ENCODE measurements around the gene KLHL3.
A peak's percentile ranks its signal among the peaks of the same experiment; 100 is the strongest.
"Not testable (repeated sequence)": the region's sequence is repeated elsewhere in the genome, so short reads cannot be mapped to it uniquely, and the experiment has no call there.

Gene KLHL3

DNA sequence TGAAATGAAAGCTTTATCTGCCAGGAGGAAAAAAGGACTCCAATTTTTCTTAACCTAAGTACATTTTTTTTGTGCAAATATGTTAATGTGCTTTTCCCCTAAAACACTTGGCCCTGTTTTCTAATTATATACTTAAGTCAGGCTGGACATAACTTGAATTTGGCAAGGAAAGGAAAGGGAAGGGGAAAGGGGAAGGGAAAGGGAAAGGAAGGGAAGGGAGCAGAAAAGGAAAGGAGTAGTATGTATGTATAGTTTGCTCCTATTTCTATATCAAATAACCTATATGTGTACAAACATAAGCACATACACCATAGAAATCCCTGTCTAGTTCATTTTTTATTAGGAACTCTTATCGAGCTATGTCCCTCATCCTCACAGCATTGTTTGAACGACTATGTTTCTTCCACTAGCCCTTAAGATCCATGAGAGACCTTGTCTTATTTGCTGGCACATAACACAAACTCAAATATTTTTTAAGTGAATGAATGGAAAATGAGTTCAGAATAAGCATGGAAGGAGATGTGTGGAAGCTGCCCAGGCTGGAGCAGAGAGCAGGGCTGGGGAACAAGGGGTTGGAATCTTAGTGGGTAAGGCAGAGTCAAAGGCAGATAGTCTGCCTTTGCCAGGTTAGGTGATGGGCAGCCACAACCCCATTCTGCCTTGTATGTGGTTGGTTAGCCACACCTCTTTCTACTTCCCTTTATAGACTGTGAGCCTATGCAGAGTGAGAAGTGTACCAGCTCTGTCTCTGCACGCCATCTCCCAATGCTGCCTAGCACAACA, 70.0 kb downstream of the KLHL3 start:
- no peak for DNase-seq

DNA sequence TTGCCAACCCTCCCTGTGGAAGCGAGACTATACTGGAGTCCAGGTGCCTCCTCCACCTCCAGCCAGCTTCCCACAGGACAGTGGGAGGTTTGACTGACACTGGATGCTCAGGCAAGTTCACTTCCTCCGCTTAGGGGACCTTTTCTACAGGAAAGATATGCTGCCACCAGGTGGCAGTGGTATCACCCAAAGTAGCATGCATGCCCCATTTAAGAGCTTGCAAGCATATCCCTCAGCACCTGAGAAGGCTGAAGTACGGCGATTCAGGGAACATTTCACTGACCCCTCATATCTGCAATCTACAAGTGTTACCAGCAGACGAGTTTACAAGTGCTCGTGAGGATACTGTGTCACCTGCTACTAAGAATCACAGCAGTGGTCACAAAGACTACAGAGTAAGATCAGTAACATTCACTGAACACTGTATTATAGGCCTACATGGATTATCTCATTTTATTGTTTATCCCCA, 75.5 kb downstream of the KLHL3 start:
- peak; percentile 41 for DNase-seq

DNA sequence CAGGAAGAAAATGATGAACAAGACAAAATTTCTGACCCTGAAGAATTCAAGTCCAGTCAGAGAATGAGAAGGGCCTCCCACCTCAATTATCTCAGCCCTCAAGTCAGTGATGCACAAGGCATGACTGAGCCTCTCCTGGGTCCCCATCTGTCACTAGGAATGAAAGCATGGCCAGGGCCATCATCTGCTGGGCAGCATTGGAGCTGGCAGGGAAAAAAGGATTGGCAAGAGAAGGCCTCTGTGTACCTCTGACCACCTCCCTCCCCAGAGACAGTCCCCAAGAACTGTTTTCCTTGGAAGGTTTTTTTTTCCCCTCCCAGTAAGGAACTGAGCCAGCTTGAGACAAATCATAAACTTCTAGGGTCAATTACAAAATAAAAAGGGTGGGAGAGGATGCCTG, 76.7 kb downstream of the KLHL3 start:
- no peak for DNase-seq

DNA sequence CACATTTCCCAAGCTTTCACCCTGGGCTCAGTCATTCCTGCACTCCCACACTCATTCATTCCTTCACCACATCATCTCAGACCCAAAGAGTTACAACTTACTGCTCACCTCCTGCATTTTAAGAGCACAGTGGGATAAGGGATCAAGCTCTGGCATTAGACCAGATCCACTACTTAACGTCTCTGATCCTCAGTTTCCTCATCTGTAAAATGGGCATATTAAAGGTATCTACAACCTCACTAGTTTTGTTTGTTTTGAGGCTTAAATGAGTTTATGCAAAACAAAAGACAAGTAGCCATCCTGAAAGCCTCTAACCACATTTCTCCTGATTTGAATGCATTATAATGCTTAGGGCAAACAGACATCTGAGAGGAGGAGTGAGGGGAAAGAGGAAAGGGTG, 77.6 kb downstream of the KLHL3 start:
- DNase-seq = no peak

DNA sequence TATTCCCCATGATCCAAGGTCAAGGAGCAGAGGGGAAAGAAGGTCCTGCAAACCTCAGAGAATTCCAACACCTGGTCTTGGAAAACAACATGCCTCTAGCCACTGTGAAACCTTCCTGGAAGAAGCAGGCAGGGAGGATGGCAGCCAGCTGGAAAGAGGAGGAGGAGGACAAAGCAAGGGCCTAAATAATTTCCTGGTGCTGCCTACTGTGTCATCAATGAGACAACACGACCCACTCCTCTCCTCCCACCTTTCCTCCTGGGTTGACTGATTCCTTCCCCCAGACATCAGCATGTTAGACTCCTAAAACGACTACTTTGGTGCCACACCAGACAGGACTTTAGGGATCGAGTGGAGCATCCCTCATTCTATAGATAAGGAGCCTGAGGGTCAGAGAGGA, 78.8 kb downstream of the KLHL3 start:
- DNase-seq = no peak

DNA sequence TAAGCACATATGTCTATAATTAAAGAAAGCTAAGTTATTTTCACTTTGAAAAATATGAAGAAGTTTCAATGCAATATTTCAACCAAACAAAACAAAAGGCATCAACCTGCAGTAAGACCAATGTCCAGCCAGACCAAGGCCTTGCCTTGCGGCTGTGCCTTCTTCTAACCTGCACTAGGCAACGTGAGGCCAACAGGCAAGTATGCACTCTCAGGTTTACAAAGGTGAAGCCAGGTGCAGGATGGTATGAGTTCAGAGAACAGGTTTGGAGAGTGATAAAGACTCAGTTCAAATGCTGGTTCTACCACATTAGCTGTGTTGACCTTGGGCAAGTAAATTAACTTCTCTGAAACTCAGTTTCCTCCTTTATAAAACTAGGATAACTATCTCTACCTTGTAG, 79.3 kb downstream of the KLHL3 start:
- no peak for DNase-seq

DNA sequence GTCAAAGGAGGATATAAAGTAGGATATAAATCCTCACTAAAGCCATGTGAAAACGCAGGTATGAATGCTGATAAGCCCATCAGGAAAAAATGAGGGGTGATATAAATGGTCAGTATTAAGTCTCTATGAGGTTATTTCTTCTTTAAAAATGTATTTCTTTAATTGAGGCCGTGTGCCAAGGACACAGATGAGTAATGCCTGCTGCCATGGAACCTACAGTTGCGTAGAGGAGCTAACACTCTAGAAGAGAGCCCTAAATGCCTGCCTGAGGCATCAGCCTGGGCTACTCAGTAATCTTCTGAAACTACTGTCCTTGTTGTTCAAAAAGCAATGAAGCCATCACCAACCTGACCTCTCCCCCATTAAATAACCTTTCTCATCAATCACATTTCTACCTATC, 84.9 kb downstream of the KLHL3 start:
- no peak for DNase-seq

DNA sequence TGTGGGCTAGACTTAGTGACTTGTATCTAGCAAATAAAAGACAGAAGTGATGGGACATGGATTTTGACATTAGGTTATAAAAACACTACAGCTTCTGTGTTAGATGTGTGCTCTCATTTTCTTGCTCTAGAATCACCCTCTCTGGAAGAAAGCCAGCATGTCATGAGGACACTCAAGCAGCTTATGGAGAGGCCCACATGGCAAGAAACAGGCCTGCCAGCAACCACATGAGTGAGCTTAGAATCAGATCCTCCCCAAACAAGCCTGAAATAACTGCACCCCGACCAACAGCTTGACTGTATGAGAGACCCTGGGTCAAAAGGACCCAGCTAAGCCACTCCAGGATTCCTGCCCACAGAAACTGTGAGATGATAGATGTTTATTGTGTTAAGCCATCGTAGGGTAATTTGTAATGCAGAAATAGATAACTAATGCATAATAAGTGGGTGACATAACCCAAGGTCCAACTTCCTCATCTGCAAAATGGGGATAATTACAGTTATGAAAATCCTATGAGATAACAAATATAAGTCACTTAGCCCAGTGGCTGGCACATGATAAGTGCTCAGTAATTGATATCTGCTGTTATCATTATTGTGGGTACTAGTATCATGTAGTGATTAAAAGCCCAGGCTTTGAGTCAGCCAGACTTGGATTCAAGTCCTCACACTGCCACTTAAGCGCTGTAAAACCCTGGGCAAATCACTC, 86.5 kb downstream of the KLHL3 start:
- peak; percentile 9 for DNase-seq

DNA sequence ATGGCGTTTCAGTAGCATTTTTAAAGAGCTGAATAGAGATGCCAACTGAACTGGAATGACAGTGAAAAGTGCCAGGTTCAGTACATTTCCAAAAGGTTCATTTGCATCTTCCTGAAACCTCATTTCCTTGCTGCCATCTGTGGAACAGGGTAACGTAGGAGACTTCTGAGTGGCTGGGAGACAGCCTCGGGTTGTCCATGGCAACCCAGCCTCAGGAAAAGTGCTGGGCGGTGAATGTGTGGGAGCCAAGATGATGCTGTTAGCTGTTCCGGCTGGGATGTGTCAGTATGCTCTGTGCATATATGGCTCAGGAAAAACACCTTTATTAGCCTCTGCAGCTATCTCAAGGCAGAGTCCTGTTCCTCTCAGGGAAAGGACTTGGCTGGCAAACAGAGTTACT, 87.5 kb downstream of the KLHL3 start:
- no peak for DNase-seq

DNA sequence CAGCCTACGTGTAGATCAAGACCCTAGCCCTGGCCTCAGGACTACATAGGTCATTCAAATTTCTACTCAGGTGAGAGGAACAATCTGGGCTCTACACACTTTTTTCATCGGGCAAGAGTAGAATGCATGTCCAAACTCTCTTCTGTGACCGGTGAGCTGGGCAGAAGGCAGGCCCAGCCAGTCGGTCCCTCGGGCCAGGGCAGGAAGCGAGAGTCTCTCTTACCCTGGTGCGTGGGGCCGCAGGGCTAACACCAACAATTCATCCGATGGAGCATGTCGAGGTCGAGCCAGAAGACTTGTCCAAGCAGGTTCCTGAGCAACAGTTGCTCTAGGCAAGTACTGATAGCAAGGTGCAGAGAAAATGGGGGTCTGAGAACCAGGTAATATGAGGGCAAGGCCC, 88.5 kb downstream of the KLHL3 start:
- no peak for DNase-seq

DNA sequence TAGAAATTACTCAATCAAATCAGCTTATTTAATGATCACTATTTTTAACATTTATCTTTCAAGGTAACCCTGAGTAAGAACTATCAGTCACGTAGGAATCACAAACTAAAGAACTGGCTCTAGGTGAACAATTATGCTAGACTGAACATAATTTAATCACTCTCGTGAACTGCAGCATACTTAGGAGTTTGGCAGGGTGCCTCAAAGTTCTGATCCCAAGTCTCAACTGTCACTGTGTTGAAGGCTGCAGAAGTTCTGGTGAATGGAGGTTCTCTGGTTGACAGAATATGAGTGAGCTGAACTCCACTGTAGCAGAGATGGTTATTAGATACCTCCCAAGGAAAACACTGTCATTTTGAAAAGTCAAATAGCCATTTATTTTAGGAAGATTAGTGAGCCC, 89.1 kb downstream of the KLHL3 start:
- DNase-seq = no peak

DNA sequence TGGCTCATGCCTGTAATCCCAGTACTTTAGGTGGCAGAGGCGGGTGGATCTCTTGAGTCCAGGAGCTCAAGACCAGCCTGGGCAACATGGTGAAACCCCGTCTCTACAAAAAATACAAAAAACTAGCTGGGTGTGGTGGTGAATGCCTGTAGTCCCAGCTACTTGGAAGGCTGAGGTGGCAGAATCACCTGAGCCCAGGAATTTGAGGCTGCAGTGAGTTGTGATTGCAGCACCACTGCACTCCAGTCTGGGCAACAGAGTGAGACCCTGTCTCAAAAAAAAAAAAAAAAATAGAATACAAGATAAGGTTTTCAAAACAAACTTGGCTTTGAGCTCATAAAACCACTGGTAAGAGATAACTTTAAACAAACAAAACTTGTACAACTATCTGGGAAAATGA, 92.8 kb downstream of the KLHL3 start:
- not testable (repeated sequence) for DNase-seq

DNA sequence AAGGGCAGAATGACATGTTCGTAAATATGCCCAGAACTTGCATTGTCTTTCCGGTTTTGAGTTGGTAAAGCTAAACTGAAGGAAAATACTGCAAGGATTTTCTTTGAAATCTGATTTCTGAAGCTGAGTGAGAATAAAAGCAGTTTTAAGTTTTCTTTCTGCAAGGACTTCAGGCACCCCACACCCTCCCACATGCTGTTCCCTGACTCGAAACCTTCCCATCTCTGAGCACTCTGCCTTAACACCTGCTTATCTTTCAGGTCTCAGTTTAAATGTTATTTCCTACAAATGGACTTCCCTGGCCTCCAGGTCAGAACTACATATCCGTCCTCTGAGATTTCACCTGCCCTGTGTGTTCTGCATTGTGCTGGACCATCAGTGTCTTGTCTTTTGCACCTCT, 93.8 kb downstream of the KLHL3 start:
- DNase-seq = no peak

DNA sequence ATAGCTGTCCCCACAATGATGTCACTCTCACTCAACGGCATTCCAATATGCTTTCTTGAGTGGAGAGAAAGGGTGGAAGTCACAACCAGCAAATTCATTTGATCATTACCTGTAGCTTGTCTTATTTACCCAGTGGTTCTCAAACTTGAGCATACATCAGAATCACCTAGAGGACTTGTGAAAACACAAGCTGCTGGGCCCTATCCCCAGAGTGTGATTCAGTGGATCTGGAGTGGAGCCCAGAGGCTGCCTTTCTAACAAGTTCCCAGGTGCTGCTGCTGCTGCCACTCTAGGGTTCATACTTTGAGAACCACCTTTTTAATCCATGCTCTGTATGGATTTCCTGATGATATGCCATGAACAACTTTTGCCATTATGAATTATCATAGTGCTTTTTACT, 94.7 kb downstream of the KLHL3 start:
- DNase-seq = no peak

DNA sequence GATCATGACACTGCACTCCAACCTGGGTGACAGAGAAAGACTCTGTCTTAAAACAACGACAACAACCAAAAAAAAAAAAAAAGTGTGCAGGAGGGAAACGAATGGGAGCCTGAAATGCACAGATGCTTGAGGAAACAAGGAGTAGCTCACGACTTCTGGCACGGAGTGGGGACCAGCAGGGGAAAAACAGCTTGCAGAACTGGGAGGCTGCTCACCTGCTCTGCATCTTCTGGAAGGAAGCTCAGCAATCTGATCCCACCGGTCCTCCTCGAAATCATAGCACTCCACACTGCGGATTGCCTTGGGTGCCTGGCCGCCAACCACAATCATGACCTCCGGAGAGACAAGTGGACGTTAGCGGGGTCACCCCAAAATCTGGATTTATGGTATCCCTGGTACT, 96.2 kb downstream of the KLHL3 start:
- no peak for DNase-seq

DNA sequence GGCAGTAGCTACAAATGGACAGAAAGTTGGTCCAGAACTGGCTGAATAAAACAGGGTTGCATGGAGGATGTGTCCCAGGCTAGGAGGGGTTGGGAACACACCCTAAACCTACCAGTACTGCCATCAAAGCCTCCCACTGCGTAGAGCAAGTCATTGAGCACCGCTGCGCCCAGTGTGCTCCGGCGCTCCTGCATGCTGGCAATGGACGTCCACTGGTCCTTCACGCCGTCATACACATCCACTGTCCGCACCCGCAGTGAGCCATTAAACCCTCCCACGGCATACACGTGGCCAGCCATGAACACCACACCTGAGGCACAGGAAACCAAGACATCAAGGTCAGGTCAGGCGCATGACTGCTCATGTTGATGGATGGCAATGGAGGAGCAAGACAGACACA, 97.0 kb downstream of the KLHL3 start:
- DNase-seq = no peak

DNA sequence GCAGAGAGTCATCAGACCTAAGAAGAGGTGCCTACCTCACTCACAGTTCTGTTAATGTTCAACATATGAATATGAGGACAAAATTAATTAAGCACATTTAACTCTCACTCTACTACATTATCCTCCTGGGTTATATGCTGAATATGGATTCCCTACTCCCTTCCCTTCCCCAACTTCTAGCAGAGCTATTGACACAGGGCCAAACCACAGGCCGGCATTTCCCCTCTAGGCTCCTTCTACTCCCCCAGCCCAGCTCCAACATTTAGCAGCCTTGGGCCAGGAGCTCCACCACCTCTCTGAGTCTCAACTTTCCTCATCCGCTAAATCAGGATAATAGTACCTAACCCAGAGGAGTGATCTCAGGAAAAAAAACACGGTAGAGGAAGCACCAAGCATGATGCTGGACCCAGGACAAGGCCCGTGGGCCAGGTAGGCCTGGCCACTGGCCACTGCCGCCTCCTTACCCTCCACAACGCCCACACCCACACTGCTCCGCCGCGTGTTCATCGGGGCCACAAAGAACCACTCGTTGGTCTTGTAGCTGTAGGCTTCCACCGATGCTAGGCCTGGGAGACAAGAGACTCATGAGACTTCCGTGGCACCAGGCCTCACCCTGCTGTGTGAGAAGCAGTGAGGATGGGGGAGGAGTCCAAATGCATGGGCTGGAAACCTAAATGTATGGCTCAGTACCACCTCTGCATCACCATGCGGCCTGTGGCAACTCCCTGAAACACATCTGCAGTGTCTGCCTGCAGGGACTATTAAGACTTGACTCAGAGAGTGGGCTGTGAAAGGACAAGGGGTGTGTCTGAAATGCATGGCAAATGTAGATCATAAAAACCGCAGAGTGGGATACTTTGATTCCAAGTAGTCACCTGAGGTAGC, 98.8 kb downstream of the KLHL3 start:
- no peak for DNase-seq

DNA sequence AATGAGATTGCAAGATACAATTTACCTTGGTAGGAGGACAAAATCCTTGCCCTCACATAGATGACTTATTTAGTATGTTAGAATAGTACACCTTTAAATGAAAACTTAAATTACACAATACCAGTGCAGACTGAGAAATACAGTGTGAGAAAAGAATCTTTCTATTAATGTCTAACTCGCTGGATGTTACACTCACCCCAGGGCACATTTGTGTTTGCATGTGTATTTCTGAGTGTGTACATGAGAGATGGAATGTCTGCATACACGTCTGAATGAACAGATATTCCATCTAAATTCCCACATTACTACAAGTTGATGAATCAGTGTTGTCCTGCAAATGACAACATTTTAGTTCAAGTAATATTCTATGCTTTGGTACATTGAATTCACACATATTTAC, 99.8 kb downstream of the KLHL3 start:
- no peak for DNase-seq

DNA sequence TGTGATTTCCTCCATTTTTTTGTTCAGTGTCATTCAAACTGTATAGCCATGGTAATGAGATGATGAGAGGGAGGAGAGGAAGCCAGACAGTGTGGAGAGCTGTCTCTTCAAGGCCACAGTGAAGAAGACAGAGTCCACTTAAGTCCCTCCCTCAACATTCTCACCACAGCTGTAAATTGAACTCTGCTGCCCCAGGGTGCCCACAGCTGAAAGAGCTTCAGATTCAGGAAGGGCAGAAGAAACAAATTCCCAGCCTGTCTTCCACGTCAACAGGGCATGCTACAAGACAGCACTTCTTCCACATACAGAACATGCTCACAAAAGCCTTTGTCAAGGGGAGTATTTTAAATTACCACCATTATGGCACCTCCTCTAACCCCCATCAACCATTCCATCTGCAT, 100.4 kb downstream of the KLHL3 start:
- no peak for DNase-seq

DNA sequence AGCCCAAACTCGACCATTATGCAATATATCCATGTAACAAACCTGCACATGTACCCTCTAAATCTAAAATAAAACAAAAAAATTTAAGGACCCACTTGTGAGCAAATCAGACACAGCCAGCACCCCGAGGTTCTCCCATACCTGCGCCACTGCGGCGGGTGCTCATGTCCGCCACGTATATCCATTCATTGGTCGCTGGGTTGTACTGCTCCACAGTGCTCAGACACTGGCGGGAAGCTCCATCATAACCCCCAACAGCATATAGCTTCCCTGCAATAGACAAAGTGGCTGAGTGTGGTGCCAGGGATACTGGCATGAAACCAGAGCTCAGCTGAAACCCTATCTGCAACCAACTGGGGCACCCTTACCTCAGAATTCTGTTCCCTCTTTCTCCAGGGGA, 102.0 kb downstream of the KLHL3 start:
- DNase-seq = no peak

DNA sequence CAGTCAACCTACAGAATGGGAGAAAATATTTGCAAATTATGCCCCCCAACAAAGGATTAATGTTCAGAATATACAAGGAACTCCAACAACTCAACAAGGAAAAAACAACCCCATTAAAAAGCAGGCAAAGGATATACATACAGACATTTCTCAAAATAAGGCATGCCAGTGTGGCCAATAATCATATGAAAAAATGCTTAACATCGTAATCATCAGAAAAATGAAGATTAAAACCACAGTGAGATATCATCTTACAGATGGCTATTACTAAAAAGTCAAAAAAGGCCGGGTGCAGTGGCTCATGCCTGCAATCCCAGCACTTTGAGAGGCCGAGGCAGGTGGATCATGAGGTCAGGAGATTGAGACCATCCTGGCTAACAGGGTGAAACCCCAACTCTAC, 103.2 kb downstream of the KLHL3 start:
- no peak for DNase-seq

DNA sequence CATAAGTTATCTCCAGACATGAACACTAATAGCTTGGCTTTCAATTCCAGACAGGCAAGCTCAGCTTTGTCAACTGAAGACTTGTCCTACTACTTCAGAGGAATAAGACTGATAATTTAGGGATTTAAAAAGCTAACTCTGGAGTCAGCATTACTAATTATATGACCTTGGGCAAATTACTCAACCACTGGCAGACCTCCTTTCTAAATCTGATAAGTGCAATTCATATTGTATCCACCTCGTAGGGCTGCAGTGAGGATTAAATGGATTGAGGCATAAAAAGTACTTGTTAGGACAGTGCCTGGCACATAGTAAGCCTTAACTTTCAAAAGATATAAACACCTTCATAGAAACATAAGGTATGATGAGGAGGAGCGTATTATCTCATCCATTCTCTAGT, 104.4 kb downstream of the KLHL3 start:
- no peak for DNase-seq

DNA sequence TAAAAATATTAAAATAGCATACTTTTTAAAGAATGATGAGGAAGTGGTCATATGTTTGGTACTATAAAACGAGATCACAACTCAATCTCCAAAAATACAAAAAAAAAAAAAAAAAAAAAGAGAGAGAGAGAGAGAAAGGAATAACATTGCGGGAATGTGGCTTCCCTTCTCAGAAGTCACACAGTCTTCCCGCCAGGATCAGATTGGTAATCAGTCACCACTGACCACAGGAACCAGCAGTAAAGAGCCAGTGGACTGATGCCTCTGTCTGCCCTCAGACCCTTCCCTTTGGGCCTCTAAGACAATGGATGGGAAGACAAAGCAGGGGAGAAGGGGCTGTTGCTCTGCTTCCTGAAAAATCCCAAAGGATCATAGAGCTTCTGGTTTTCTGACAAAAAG, 104.9 kb downstream of the KLHL3 start:
- DNase-seq = no peak

Data from NCI-H1092 treated with DMSO at 0.1 percent for 48 hours (cell line).